Nephron progenitor cell (in vitro differentiated cells): ENCODE measurements around the gene UBE2U.
"Not testable (repeated sequence)": the region's sequence is repeated elsewhere in the genome, so short reads cannot be mapped to it uniquely, and the experiment has no call there.

Source experiments
- DNase-seq: peaks from one replicate; pipeline ENCODE4 v3.0.0; 2021
- H3K27ac Mint-ChIP-seq: 2 replicates; pipeline ENCODE4 v1.8.0; 2021; ENCODE audit warnings: mild to moderate bottlenecking, moderate library complexity, mixed read lengths
- H3K27me3 Mint-ChIP-seq: 2 replicates; pipeline ENCODE4 v1.8.0; 2021; ENCODE audit warnings: mild to moderate bottlenecking, low read depth, mixed read lengths; ENCODE audit not compliant: poor library complexity
- H3K36me3 Mint-ChIP-seq: 2 replicates; pipeline ENCODE4 v1.8.0; 2021; ENCODE audit warnings: low read depth, mixed read lengths
- H3K4me1 Mint-ChIP-seq: 2 replicates; pipeline ENCODE4 v1.8.0; 2021; ENCODE audit warnings: mixed read lengths
- H3K4me3 Mint-ChIP-seq: 2 replicates; pipeline ENCODE4 v1.8.0; 2021; ENCODE audit warnings: mild to moderate bottlenecking, moderate library complexity, mixed read lengths
- H3K9me3 Mint-ChIP-seq: 2 replicates; pipeline ENCODE4 v1.8.0; 2021; ENCODE audit warnings: mild to moderate bottlenecking, moderate library complexity, mixed read lengths
- TF ChIP-seq, protein P1 (sequence below): fragments of 200-600 bp; sonication (generic); IDR thresholded peaks from 2 replicates; pipeline ENCODE4 v1.5.0; 2021; ENCODE audit warnings: antibody characterized with exemption

UBE2U gene

DNA sequence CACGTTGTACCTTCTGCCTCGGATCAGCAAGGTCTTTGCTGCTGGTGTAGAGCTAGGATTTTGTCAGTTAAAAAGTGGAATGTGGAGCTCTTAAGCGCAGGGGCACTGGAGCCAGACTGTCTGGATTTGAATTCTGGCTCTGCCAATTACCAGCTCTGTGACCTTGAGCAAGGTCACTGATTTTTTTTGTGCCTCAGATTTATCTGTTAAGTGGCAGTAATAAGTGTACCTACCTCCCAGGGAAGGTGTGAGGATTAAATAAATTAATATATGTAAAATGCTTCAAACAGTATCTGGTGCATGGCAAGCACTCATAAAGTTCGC, 40.3 kb downstream of the UBE2U start:
- Mint-ChIP-seq H3K4me1 (peaks cover 43% of the 10 kb centered on the region), H3K27me3 (peaks cover 6% of the 10 kb centered on the region), H3K36me3 (no peaks in the 10 kb centered on the region), H3K9me3 (no peaks in the 10 kb centered on the region), H3K4me3 (no peak overlapping the region), H3K27ac (no peak overlapping the region)
- DNase-seq, result no peak
- TF ChIP-seq, protein P1, sequence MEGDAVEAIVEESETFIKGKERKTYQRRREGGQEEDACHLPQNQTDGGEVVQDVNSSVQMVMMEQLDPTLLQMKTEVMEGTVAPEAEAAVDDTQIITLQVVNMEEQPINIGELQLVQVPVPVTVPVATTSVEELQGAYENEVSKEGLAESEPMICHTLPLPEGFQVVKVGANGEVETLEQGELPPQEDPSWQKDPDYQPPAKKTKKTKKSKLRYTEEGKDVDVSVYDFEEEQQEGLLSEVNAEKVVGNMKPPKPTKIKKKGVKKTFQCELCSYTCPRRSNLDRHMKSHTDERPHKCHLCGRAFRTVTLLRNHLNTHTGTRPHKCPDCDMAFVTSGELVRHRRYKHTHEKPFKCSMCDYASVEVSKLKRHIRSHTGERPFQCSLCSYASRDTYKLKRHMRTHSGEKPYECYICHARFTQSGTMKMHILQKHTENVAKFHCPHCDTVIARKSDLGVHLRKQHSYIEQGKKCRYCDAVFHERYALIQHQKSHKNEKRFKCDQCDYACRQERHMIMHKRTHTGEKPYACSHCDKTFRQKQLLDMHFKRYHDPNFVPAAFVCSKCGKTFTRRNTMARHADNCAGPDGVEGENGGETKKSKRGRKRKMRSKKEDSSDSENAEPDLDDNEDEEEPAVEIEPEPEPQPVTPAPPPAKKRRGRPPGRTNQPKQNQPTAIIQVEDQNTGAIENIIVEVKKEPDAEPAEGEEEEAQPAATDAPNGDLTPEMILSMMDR, result no peak

DNA sequence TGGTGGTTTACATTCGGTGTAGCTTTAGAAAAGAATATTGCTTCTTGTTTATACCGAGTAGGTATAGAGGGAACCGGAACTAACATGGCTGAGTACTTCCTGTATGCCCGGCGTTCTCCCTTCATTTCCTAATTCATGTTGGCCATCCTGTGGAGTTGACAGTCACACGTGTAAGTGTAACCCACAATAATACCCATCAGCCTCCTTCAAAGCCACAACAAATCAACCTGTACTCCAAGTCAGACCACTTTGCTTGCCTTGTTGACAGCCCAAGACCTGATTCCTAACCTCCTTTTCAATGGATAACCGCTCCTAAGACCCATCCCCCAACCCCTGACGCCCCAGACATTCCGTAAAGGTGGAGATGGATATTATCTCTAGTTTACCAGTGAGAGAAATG, 42.1 kb downstream of the UBE2U start:
- TF ChIP-seq, protein P1, result no peak
- Mint-ChIP-seq H3K9me3 (no peaks in the 10 kb centered on the region), H3K27ac (no peak overlapping the region), H3K4me3 (peak overlapping the region; percentile 28), H3K27me3 (peaks cover 2% of the 10 kb centered on the region), H3K4me1 (peaks cover 46% of the 10 kb centered on the region), H3K36me3 (no peaks in the 10 kb centered on the region)
- DNase-seq, result no peak

DNA sequence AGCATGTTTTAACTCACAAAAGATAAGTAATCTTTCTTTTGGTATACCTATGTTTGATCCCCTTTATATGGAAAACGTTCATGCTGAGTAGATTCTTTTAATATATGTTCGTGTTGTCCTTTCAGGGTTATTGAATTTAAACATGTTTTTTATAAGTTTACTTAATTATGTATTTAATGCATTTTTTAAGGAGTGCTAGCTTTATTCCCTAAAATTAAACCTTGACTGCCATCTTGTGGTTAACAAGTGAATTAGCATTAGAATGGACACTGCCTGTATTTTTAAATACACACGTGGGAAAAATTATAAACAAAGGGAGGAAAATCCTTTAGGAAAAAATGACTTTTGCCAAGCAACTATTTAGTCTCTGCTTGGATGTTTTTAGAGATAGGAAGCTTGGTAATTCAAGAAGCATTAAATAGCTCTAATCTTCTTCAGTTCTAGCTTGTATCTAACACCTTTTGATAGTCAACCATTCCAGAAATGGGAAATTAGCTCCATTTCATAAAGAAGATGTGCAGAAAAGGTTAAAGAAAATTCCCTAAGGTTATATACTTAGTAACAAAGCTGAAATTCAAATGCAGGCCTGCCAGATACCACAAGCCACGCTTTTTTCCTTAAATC, 43.0 kb downstream of the UBE2U start:
- Mint-ChIP-seq H3K9me3 (no peaks in the 10 kb centered on the region), H3K36me3 (no peaks in the 10 kb centered on the region), H3K4me1 (peaks cover 46% of the 10 kb centered on the region), H3K27me3 (peaks cover 2% of the 10 kb centered on the region), H3K27ac (no peak overlapping the region), H3K4me3 (no peak overlapping the region)
- TF ChIP-seq, protein P1, result peak; percentile 85
- no peak for DNase-seq

- Mint-ChIP-seq H3K4me3 (peak overlapping the region; percentile 26), H3K36me3 (no peaks in the 10 kb centered on the region), H3K9me3 (peaks cover 4% of the 10 kb centered on the region), H3K27ac (peak overlapping the region; percentile 97), H3K27me3 (peaks cover 2% of the 10 kb centered on the region), H3K4me1 (peaks cover 46% of the 10 kb centered on the region)
- TF ChIP-seq, protein P1, result no peak
- DNase-seq, result peak; percentile 61
These were observed 44.6 kb downstream of the UBE2U start for GRCh38 chr1:64248065-64248464.

DNA sequence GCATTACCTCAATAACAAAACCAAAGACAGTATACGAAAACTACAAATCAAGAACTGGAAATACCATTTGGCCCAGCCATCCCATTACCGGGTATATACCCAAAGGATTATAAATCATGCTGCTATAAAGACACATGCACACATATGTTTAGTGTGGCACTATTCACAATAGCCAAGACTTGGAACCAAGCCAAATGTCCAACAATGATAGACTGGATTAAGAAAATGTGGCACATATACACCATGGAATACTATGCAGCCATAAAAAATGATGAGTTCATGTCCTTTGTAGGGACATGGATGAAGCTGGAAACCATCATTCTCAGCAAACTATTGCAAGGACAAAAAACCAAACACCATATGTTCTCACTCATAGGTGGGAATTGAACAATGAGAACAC, 47.0 kb downstream of the UBE2U start:
- H3K4me3 Mint-ChIP-seq, H3K36me3 Mint-ChIP-seq, H3K27ac Mint-ChIP-seq, H3K27me3 Mint-ChIP-seq, DNase-seq: not testable (repeated sequence)
- peaks cover 34% of the 10 kb centered on the region for H3K4me1 Mint-ChIP-seq
- peaks cover 28% of the 10 kb centered on the region for H3K9me3 Mint-ChIP-seq

- peaks cover 4% of the 10 kb centered on the region for H3K36me3 Mint-ChIP-seq
- H3K27me3 Mint-ChIP-seq, result peaks cover 6% of the 10 kb centered on the region
- peaks cover 28% of the 10 kb centered on the region for H3K9me3 Mint-ChIP-seq
- H3K27ac Mint-ChIP-seq, result no peak overlapping the region
- H3K4me1 Mint-ChIP-seq, result peaks cover 21% of the 10 kb centered on the region
- TF ChIP-seq, protein P1, result no peak
- H3K4me3 Mint-ChIP-seq, result no peak overlapping the region
- DNase-seq, result no peak
These were observed 48.5 kb downstream of the UBE2U start for GRCh38 chr1:64251971-64252370.

- DNase-seq, H3K4me1 Mint-ChIP-seq, H3K36me3 Mint-ChIP-seq, H3K27me3 Mint-ChIP-seq, H3K4me3 Mint-ChIP-seq, H3K27ac Mint-ChIP-seq: not testable (repeated sequence)
- H3K9me3 Mint-ChIP-seq, result peaks cover 41% of the 10 kb centered on the region
These were observed 53.8 kb downstream of the UBE2U start for GRCh38 chr1:64257233-64257632.

- H3K27ac Mint-ChIP-seq, H3K27me3 Mint-ChIP-seq, H3K4me3 Mint-ChIP-seq, H3K36me3 Mint-ChIP-seq, DNase-seq: not testable (repeated sequence)
- Mint-ChIP-seq H3K9me3 (peaks cover 34% of the 10 kb centered on the region), H3K4me1 (peaks cover 20% of the 10 kb centered on the region)
These were observed 55.0 kb downstream of the UBE2U start for GRCh38 chr1:64258444-64258843.
